Gastrocnemius medialis (tissue), 4 donors: ENCODE measurements around the gene QSOX2. TPM values are rescaled to one million over a fixed set of nuclear protein-coding genes. Genes with fewer than 3 reads are reported as not detected.

ENCODE experiments used
- ATAC-seq, 2 donors: fragments of 150-250 bp; one replicate each; pipeline ENCODE4 v1.9.1; 2016
- DNase-seq, 2 donors: peaks; one replicate each; pipeline ENCODE4 v3.0.0-alpha.2; 2019
- H3K27ac ChIP-seq, 4 donors: fragments of 200-600 bp; sonication (generic); 1 replicate in 1 of 4; 2 replicates in 3 of 4; pipeline ENCODE4 v1.5.1; 2016 to 2018; ENCODE audit warnings: mild to moderate bottlenecking in 2 of 4, moderate library complexity in 1 of 4
- H3K27me3 ChIP-seq, 3 donors: fragments of 200-600 bp; sonication (generic) in 2 of 3; 1 replicate in 1 of 3; 2 replicates in 2 of 3; pipeline versions ENCODE4 v1.5.1 to v1.6.0; 2016 to 2019; ENCODE audit warnings: mild to moderate bottlenecking in 1 of 3, moderate library complexity in 1 of 3
- H3K36me3 ChIP-seq, 2 donors: fragments of 200-600 bp; sonication (generic) in 1 of 2; one replicate each; pipeline ENCODE4 v1.5.1; 2017 to 2018
- H3K4me1 ChIP-seq, 2 donors: fragments of 200-600 bp; sonication (generic) in 1 of 2; one replicate each; pipeline ENCODE4 v1.5.1; 2016 to 2017; ENCODE audit warnings: mild to moderate bottlenecking in 2 of 2
- H3K4me3 ChIP-seq, 4 donors: fragments of 200-600 bp; sonication (generic) in 3 of 4; 1 replicate in 1 of 4; 2 replicates in 3 of 4; pipeline ENCODE4 v1.5.1; 2016 to 2019; ENCODE audit warnings: mild to moderate bottlenecking in 2 of 4
- H3K9me3 ChIP-seq, 3 donors: fragments of 200-600 bp; sonication (generic) in 2 of 3; 1 replicate in 1 of 3; 2 replicates in 2 of 3; pipeline ENCODE4 v1.5.1; 2016 to 2019
- POLR2A ChIP-seq, 2 donors: fragments of 450-650 bp; IDR thresholded peaks; one replicate each; pipeline ENCODE4 v1.6.1; 2017; ENCODE audit warnings: antibody characterized with exemption in 2 of 2, mild to moderate bottlenecking in 2 of 2, moderate library complexity in 2 of 2
- in situ Hi-C, 4 donors: fragments of 200-750 bp; cut with MboI; loops; one replicate each; pipeline versions ENCODE4 v1.15.0 to v1.8.0; 2017; ENCODE audit warnings: low sequenced_read_pairs in 4 of 4
- intact Hi-C: fragments of 100-400 bp; cut with DNase I; formaldehyde crosslinking; loops from one replicate; pipeline ENCODE4 v1.15.1; 2023; ENCODE audit warnings: low total_unique reads
- total RNA-seq, 4 donors: library from RNA; depleted of rRNA; stranded (reverse); fragments of >200 nt; gene quantifications; one replicate each; pipeline versions ENCODE4 v1.1.0 to v1.2.3, GENCODE V29; 2016
- TF ChIP-seq, protein P1 (sequence below), 5 experiments: fragments of 450-650 bp in 3 of 5; fragments of 200-600 bp in 2 of 5; sonication (generic) in 2 of 5; IDR thresholded peaks in 4 of 5; conservative IDR thresholded peaks in 1 of 5; 1 replicate in 4 of 5; 2 replicates in 1 of 5; pipeline ENCODE4 v1.5.1; 2016 to 2019; ENCODE audit warnings: antibody characterized with exemption in 5 of 5, mild to moderate bottlenecking in 3 of 5, moderate library complexity in 3 of 5

QSOX2 gene
- total RNA-seq, 4 donors from 2014 or later, result 3.3 to 5.8 (median 5.2) TPM

DNA sequence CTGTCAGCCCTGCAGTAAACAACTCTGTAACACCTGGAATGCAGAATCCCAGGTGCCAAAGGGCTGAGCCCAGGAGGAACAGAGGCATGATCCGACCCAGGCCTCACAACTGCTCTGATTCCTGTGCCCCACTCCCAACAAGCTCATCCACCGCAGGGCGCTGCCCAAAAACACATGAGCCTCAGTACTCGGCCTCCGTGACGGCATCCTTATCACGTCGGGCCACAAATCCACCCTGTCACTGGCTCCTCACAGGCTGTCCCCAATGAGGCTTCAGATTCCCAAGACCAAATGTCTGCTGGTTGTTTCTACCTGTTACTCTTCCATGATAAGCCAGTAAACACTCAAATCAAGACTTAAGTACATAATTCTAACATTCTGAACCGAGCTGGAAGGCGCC is 15.2 kb downstream of the QSOX2 start:
- TF ChIP-seq, protein P1, sequence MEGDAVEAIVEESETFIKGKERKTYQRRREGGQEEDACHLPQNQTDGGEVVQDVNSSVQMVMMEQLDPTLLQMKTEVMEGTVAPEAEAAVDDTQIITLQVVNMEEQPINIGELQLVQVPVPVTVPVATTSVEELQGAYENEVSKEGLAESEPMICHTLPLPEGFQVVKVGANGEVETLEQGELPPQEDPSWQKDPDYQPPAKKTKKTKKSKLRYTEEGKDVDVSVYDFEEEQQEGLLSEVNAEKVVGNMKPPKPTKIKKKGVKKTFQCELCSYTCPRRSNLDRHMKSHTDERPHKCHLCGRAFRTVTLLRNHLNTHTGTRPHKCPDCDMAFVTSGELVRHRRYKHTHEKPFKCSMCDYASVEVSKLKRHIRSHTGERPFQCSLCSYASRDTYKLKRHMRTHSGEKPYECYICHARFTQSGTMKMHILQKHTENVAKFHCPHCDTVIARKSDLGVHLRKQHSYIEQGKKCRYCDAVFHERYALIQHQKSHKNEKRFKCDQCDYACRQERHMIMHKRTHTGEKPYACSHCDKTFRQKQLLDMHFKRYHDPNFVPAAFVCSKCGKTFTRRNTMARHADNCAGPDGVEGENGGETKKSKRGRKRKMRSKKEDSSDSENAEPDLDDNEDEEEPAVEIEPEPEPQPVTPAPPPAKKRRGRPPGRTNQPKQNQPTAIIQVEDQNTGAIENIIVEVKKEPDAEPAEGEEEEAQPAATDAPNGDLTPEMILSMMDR (IDR thresholded peaks at IDR 0.05 in 4 of 5, conservative IDR thresholded peaks at IDR 0.05 in 1 of 5), result no peak
- no peak for TF ChIP-seq POLR2A (IDR thresholded peaks at IDR 0.05)
- H3K9me3 ChIP-seq, result no peaks in the 10 kb centered on the region
- in situ Hi-C loops, result no loop called here
- DNase-seq, result no peak
- H3K4me3 ChIP-seq, result no peak overlapping the region
- no peak for ATAC-seq
- intact Hi-C loops, result no loop called here
- H3K4me1 ChIP-seq, result no peaks in the 10 kb centered on the region
- H3K27ac ChIP-seq, result no peak overlapping the region
- no peaks in the 10 kb centered on the region for H3K27me3 ChIP-seq
- no peaks in the 10 kb centered on the region for H3K36me3 ChIP-seq

DNA sequence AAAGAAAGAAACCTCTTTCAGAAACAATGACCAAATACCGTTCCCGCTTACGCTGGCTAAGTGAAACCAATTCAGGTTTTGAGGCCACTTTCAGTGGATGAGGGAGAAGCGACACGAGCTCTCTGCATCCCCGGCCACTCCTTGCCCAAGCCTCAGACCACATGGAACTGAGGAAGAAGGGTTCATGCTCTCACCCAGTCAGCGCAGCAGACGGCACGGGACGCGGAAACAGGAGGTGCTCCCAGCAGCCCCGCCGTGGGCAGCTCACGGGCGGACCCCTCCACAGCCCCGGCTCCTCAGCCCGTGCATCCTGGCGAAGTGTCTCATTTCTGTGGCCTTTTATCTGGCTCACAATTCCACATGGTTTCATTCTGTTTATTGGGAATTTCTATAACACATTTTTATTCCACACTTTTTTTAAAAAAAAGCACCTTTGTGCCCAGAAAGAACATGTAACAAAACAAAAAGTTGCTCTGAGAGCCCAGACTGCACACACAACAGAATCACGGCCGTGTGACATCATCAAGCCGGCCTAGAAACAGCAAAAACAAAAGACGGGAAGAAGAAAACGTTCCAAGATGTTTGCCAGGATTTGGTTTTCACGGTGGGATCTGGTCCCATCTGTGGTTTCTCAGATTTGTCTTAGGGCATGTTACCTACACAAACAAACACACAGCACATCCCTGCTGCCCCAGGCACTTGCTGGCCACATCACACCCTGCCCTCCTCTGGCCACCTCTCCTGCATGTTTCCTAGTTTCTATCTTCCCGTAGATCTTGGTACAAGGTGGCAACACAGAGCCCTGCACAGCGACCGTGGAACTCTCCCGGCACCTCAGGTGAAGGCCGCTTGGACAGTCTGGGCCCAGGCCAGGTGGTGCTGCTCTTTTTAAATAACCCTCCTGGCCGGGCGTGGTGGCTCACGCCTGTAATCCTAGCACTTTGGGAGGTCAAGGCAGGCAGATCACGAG is 16.2 kb downstream of the QSOX2 start:
- Histone ChIP-seq H3K27ac (no peak overlapping the region), H3K4me3 (no peak overlapping the region), H3K9me3 (no peaks in the 10 kb centered on the region), H3K36me3 (no peaks in the 10 kb centered on the region), H3K4me1 (no peaks in the 10 kb centered on the region), H3K27me3 (no peaks in the 10 kb centered on the region)
- ATAC-seq (no peak), DNase-seq (no peak)
- in situ Hi-C loops, result no loop called here
- no peak for TF ChIP-seq POLR2A (IDR thresholded peaks at IDR 0.05)
- TF ChIP-seq, protein P1 (IDR thresholded peaks at IDR 0.05 in 4 of 5, conservative IDR thresholded peaks at IDR 0.05 in 1 of 5), result no peak
- intact Hi-C loops, result no loop called here

DNA sequence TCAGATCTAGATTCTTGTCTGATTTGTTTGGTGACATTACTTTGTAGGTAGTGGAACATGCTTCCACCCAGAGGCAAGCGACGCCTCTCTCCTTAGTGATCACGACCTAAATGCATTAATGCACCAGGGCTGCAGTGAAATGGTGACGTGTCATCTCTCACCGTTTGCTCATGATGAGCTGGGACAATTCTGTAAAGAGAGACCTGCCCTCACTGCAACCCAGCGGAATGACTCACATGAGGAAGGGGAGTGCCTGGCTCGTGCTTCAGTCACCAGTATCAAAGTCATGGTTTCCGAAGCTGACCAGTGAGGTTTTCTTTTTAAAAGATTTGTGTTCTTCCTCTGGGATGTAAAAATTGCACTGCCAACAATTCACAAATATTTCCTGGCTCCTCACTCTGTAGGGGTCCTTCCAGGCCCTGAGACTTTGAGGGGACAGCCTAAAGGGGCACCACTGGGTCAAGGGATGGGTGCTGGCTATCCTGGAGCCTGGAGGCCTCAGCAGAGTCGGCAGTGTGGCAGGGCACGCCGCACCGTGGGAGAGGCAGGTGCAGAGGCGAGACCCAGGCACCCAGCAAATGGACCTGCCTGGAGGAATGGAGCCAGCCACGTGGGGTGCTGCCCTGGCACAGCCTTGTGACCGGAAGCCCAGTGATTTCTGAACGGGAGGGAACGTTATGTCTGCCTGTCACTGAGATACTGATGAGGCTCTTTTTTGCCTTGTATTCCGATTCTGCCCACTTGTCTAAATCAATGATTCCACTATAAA is 17.3 kb downstream of the QSOX2 start:
- no peaks in the 10 kb centered on the region for H3K4me1 ChIP-seq
- in situ Hi-C loops (no loop called here), intact Hi-C loops (no loop called here)
- TF ChIP-seq, protein P1 (IDR thresholded peaks at IDR 0.05 in 4 of 5, conservative IDR thresholded peaks at IDR 0.05 in 1 of 5), result no peak
- TF ChIP-seq POLR2A (IDR thresholded peaks at IDR 0.05), result no peak
- no peak overlapping the region for H3K4me3 ChIP-seq
- no peak for DNase-seq
- no peaks in the 10 kb centered on the region for H3K9me3 ChIP-seq
- peaks cover 0 to 6% of the 10 kb centered on the region in 2 donors for H3K36me3 ChIP-seq
- ATAC-seq, result no peak
- H3K27me3 ChIP-seq, result no peaks in the 10 kb centered on the region
- H3K27ac ChIP-seq, result no peak overlapping the region

DNA sequence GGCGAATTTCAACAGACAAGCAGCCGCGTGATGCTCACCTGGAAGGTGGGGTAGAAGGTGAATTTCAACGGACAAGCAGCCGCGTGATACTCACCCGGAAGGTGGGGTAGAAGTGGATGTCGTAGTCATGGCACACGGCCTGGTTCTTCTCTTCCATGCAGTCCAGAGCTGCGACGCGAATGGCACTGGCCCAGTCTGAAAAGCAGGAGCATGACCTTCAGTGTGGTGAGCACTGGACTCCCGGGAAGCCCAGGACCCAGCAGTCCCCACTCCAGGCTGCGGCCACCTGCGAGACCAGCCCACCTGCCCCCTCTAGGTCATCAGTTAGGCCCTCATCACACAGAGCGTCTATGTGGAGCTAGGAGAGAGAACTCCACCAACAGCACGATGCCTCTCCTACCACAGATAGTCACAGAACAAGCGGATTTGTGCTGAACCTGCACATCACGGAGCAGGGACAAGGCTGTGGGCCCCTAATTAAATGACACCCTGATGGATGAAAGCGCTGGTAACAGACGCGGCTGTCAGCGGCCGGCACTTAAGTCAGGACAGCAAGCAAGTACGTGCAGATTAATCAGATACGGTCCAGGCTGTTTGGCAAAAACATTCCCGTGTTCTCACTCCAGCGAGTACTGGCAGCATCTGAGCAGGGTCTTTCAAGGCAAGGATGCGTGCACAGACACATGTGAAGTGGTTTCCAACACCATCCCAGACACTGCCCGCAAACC is 18.8 kb downstream of the QSOX2 start:
- Histone ChIP-seq H3K4me3 (no peak overlapping the region), H3K4me1 (no peaks in the 10 kb centered on the region), H3K36me3 (peaks cover 0 to 19% of the 10 kb centered on the region in 2 donors), H3K27me3 (no peaks in the 10 kb centered on the region), H3K9me3 (no peaks in the 10 kb centered on the region), H3K27ac (no peak overlapping the region)
- intact Hi-C loops, result no loop called here
- in situ Hi-C loops, result no loop called here
- TF ChIP-seq, protein P1 (IDR thresholded peaks at IDR 0.05 in 4 of 5, conservative IDR thresholded peaks at IDR 0.05 in 1 of 5), result no peak
- no peak for TF ChIP-seq POLR2A (IDR thresholded peaks at IDR 0.05)
- no peak for DNase-seq
- ATAC-seq, result no peak
